HG02973 (cell line): Measurements from ENCODE around the gene LRRC55.

Experiments
- ATAC-seq: cut with Tn5 transposase; IDR thresholded peaks from one replicate; pipeline ENCODE4 v1.9.1; 2021; ENCODE audit warnings: moderate library complexity; ENCODE audit not compliant: unreplicated experiment

Gene LRRC55

DNA sequence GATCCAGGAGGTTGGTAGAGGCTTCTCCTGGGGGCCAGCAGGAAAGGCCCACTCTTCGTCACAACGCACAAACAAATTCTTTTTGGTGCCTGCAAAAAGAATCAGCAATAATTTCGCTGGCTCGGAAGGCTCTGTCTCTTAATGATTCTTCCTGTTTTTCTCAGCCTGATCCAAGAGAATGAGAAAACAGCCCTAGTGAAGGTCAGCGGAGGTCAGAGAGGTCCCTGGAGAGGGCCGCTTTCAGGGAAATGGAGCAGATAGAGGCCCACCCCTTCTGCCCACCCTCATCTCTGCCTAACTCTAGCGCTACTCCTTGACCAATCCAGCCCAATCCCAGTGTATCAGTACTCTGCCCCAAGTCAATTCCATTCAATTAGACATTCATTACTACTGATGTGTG lies 19.2 kb downstream of the LRRC55 start:
- ATAC-seq = no peak

GRCh38 chr11:57202281-57202680 lies 20.5 kb downstream of the LRRC55 start:
- no peak for ATAC-seq

DNA sequence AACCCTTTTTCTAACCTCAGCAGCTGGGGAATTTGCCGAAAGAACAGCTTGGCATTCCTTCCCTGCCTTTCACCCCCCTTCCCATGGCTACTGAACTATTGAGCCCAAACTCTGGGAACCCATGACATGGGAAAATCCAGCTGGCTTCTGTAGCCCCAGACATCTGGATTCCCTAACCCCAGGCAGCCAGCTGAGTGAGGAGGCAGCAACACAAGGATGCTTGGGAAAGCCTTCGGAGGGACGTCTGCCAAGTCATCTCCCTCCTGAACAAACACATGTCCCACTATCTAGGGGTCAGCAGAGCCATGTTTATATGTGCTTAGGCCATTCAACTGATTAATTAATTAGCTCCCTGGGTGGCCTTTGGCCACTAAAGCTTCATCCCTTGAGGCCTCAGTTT lies 21.6 kb downstream of the LRRC55 start:
- ATAC-seq = no peak

DNA sequence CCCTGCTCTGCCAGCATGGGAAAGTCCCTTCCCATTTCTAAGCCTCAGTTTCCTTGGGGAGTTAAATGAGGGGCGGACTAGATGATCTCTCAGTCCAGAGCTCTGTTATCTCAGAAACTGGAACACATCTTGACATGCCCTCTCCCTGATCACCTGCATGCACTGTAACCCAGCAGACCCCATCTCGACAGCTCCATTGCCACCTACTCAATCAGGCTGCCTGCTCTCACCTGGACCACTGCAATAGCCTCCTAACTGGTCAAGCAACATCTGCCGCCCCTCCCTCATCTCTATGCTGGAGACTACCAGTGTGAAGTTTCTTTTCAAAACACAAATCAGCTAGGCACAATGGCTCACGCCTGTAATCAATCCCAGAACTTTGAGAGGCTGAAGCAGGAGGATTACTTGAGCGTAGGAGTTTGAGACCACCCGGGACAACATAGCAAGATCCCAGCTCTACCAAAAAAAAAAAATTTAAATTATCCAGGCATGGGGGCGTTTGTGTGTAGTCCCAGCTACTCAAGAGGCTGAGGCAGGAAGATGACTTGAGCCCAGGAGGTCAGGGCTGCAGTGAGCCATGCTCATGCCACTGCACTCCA lies 22.2 kb downstream of the LRRC55 start:
- no peak for ATAC-seq

DNA sequence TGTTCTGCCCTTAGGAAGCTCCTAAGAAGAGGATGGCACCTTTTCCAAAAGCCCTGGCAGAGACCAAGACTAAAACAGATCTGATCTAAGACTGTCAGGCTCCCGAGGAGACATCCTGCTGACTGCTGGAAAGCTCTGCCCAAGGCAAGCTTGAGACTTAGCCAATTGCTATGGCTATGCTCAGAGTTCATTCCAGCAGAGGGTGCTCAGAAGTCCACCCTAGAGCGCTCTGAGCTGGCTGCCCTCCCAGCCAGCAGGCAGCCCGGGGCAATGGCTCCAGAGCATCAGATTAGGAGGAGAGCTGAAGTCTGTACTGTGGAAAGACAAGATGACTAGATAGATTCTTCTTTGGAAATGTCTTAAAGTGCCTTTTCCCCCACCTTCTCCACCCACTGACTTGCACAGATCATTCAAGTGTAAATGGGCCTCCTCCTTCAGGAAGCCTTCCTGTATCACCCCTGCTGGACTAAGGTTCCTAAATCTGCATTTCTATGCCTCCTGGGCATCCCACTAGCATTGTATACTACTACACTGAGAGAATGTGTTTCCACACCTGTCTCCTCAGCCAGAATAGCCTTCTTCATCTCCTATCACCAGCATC lies 23.4 kb downstream of the LRRC55 start:
- no peak for ATAC-seq

- no peak for ATAC-seq
These were observed 25.4 kb downstream of the LRRC55 start for GRCh38 chr11:57207168-57207567.

GRCh38 chr11:57210781-57211180 lies 29.0 kb downstream of the LRRC55 start:
- ATAC-seq = no peak

- ATAC-seq = no peak
These were observed 31.8 kb downstream of the LRRC55 start for GRCh38 chr11:57213342-57214097.

DNA sequence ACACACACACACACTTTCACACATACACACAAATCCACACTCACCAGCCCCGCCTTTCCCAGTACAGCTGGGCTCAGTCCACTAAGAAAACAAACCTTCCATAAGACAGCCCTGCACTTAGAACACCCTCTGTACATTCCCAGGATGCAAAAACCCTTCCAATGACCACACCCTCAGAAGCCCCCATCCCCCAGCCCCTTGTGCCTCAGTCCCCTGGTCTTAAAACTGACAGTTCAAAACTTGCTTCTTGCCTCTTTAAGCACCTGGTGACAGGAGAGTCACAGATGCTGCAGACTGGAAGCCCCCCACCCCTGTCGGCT lies 32.3 kb downstream of the LRRC55 start:
- no peak for ATAC-seq

GRCh38 chr11:57214494-57214893 lies 32.7 kb downstream of the LRRC55 start:
- ATAC-seq = no peak

DNA sequence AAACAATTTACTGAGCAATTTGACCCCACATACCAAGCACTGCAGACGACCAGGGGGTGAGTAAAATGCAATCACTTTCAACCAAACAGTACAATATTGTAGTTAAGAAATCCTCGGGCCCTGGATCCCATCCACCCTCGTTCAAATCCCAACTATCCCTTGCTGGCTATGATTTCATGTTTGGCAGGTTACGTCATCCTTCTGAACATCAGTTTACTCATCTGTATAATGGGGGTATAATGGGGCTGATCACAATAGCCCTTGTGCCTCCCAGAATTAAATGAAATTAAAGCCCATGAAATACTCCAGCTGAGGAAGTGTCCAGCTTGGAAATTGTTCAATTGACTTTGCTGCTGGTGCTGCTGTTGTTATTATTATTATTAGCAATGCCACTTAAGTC lies 34.7 kb downstream of the LRRC55 start:
- no peak for ATAC-seq

DNA sequence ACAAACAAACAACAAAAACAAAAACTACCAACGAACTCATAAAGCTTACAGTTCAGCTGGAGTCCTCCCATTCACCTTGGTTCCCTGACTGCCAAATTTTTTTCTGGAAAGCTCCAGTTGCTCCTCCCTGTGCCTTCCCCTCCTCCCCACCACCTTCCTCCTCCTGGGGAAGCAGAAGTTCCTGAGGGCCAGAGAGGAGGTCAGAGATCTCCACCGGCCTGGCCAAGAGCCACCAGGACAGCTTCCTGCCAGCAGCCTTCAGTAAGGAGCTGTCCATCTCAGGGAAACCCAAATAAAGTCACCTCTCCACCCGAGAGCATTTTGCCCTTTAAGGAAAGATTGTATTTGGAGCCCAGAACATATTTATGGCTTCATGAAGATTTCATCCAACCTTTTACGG lies 35.3 kb downstream of the LRRC55 start:
- ATAC-seq = no peak

DNA sequence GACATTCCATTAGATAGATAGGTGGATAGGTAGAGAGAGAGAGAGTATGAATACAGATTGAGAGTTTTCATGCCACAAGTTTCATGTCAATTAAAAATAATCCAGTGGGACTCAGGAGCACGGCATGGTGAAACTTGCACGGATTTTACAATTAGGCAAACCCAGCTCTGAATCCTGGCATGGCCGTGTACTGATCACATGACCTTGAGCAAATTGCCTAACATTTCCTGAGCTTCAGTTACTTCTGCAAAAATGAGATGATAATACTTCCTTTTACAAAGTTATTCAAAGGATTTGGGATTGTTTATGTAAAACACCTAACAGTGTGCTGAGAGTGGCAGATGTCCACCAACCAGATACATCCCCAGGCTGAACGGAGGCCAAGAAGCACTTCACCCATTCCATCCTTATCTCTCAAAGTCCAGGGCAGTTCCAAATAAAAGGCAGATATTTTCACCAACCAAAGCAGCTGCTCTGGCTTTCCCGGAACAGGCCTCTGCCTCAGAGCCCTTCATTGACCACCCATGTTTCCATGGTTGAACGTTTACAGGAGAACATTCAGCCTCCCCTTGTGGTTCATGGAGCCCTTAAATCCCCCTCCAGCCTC lies 37.4 kb downstream of the LRRC55 start:
- no peak for ATAC-seq

GRCh38 chr11:57222239-57222638 lies 40.5 kb downstream of the LRRC55 start:
- no peak for ATAC-seq

GRCh38 chr11:57223601-57224000 lies 41.8 kb downstream of the LRRC55 start:
- ATAC-seq = no peak

DNA sequence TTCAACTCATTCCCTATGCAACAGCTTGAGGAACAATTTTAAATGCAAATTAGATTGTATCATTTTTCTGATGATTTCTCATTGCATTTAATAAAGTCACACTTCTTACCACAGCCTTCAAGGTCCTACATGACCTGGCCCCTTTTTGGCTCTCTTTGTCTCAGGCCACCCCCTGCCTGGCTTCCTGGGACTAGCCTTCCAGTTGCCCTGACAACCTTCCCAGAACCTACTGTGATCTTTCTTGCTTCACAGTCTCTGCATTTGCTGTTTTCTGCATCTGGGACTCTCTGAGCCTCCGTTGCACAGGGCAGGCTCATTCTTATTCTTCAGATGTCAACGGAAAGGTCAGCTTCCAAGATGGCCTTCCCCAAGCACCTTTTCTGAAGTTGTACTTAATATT lies 42.4 kb downstream of the LRRC55 start:
- no peak for ATAC-seq

DNA sequence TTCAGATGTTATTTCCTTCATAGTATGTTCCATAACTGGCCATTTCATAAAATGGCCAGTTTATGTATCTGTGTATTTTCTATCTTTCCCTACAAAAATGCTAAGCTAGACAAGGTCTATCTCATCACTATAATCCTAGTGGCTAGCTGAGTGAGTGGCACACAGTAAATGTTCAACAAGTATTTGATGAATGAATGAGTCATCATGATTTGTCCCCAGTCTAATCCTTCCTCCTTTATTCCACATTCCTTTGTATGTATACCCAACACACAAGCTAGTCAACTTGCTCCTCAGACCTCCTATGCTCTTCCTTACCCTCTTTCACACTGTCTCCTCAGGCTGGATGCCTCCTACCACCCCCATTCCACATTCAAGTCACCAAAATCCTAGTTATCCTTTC lies 42.8 kb downstream of the LRRC55 start:
- no peak for ATAC-seq

DNA sequence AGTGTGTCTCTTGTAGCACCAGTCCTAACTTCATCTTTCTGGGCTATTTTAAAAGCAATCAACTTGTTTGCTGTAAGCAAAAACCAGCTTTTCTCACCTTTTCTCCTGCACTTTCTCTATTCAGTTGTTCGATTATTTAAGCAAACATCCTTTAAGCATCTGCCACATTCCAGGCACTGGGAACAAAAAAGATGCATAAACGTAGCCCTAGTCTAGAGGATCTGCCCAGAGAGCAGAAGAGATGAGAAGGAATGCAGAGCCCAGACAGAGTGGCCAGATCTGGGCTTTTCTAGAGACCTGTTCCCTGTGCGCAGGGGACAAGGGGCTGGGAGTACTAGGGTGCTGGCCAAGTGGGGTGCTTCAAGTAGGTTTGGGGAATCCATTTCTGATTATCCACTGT lies 46.8 kb downstream of the LRRC55 start:
- ATAC-seq = no peak

DNA sequence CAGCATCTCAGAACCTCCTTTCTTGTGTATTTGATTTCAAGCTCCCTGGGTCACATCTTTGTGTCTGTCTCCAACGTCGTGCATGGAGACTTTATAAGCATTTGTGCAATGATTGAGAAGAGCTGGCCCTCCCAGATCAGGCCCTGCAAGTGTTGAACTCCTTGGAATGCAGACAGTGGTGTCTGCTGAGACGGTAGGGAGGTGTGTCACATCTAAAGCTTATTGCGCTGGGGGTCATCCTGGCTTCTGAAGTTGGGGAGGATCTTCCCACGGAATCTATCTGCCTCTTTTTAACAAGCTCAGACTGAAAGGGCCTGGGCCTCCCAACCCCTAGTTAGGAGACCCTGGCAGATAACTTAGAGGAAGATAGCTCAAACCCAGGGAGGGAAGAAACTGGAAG lies 48.6 kb downstream of the LRRC55 start:
- no peak for ATAC-seq

DNA sequence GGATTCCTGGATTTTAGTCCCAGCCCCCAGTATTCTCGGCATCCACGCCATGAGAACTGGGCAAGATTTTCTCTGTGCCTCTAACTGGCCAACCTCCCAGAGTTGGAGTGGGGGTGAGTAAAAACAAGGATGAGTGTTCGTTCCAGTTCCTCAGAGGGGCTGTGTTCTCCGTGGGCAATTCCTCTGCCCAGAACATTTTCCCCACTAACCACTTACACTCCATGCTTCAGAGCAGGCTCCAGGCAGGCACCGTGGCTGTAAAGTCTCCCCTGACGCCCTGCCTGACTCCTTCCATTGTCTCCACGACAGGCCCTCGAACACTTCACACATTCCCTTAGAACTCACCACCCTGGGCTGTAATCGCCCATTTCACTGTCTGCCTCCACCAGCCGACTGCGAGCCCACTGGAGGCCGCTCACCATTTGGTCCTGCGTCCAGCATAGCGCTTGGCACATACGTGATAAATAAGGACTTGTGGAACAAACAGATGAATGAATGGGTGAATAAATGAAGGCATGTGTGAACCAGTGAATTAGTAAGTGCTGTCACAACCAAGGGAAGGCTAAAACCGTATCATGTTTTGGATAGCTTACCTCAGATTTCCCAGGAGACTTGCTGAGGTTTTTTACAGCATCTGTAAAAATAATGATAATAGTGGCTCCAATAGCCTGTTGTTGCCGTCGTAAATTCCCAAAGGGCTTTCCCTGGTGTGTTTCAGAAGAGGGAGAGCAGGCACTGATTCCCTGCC lies 49.2 kb downstream of the LRRC55 start:
- no peak for ATAC-seq

- no peak for ATAC-seq
These were observed 49.9 kb downstream of the LRRC55 start for GRCh38 chr11:57231539-57232253.
